NCI-H526 (cell line): ENCODE results near the gene PGF.

ENCODE experiments used
- DNase-seq, 2 experiments: peaks; one replicate each; lab custom pipeline; 2025; lab: John Stamatoyannopoulos, UW

The PGF gene

DNA sequence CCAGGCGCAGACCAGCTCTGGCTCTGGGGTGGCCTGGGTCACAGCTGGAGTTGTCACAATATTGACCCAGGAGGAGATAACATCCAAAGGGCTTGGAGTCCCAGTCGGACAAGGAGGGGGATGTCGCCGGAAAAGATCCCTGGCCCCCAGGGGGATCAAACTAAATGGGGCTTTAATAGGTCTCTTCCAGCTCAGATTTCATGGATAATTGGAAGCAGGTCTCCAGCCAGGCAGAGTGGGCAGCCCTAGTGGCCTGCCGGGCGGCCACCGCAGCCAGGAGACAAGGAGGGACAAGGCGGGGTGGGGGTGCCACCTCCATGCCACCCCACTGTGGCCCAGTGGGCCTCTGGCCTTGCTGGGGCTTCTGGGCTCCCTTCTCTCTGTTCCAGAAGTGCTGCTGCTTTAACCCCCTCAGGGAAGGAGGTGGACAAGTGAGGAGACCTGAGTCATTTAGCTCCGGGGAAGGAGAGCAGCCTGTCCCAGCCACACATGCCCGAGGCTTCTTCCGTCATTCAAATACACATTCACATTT lies 23.1 kb upstream of the PGF start:
- no peak for DNase-seq

DNA sequence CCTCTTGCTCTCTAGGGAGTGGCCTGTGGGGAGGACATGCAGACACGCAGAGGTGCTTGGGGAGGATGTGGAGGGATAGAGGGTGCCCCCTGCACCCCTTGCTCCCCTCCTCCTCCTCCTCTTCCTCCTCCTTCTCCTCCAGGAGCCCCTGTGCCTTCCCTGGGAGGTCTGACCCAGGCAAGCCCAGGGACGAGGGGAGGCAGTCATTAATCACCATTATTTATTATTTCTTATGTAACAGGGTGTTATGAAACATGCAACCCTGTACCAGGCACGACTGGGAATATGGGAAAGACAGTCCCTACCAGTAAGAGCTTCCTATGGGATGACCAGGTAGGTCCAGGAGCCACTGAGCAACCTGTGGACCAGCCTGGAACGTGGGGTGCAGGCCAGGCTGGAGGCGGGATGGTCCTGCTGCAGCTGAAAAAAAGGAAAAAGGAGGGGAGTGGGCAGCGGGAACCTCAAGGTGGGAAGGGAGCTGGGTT lies 22.5 kb upstream of the PGF start:
- DNase-seq, result no peak

DNA sequence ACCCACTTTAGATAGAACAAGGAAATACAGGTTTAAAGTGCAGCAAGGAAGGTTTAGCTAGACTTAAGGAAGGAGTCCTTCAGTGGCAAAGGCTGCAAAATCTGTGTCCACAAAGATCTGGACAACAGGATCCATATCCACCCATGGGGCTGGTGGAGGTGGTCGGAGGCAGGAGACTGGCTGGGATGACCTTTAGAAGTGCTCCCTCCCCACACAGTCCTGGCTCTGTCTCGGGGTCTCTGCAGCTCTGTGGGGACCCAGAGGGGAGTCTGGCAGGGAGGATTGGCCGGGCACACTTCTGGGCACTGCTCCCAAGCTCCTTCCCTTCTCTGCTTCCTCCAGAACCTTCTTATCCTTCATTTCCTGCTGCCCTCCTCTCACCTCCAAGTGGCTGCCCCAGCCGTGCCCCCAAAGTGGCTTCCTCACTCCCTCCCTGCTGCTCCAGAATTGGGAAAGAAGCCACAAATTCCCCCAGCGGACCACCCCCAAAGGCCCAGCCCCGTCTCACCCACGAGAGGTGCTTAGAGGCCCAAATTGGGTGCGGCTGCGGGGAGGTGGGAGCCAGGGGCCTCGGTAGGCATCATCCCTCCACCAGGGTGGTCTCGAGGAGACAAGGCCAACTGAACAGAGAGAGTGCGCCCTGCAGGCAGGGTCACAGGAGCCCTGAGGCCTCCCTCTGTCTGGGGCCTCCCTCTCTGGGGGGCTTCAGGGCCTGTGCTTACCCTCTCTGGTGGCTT lies 21.9 kb upstream of the PGF start:
- no peak for DNase-seq

DNA sequence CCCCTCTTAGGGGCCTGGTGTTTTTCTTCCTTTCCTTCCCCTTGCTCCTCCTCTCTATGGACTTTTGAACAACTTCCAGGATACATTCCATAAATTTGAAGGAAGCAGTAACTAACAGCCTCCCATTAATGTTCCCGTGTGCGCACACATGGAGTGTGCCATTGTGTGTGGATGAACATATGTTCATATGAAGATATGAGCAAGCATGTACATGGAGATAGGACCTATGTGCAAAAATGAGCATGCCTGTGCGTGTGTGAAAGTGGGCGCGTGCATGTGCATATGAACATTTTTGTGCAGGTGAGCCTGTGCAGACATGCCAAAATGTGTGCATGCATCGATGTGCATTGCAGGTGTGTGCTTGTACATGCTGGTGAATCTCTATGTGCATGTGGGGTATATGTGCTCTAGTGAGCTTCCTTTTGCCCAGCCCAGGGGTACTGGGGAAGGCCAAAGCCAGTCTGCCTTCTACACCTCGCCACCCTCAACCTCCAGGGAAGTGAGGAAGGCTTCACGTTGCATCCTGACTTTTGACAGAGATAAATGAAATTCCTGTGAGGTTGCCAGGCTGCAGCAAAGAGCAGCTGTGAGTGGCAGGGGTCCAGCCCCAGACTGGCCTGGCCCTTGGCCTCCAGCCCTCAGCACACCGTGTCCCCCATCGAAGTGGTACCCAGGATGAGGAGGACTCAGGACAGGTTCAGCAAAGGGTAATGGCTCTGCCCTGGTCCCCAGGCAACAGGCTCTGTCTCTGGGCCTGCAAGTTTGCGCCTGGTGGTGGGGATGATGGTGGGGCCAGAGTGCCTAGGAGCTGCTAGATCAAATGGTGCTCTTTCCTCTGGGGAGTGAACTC lies 21.1 kb upstream of the PGF start:
- no peak for DNase-seq

DNA sequence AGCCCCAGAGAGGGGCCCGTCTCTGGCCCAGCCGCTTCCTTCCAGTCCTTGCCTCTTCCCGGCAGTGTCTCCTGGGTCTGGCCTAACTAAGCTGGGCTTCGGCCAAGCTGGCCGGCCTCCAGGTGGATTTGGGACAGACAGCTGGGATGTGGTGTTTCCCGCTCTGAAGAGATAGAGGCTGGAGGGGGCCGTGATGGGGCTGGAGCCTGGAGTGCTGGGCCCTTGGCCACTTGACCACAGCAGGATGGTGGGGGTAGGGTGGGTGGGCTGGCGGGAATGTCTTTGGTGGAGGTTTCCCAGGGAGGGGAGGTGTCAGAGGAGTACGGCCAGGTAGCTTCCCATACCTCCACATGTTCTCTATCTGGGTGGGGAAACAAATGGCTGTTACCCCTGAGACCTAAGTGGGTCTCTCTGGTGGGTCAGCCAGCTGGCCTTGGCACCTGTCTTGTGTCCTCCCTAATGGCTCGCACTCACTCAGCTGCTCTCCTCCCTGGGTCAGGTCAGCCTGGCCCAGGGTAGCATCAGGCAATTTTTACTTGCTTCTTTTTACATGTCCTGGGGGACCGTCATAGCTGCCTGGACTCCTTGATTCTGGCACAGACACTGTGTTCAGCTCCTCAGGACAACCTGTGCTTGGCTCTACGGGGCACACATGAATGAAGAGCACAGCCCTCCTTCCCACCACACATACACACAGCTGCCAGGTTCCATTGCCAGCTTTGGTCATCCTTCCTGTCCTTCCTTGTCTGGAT lies 19.8 kb upstream of the PGF start:
- no peak for DNase-seq

DNA sequence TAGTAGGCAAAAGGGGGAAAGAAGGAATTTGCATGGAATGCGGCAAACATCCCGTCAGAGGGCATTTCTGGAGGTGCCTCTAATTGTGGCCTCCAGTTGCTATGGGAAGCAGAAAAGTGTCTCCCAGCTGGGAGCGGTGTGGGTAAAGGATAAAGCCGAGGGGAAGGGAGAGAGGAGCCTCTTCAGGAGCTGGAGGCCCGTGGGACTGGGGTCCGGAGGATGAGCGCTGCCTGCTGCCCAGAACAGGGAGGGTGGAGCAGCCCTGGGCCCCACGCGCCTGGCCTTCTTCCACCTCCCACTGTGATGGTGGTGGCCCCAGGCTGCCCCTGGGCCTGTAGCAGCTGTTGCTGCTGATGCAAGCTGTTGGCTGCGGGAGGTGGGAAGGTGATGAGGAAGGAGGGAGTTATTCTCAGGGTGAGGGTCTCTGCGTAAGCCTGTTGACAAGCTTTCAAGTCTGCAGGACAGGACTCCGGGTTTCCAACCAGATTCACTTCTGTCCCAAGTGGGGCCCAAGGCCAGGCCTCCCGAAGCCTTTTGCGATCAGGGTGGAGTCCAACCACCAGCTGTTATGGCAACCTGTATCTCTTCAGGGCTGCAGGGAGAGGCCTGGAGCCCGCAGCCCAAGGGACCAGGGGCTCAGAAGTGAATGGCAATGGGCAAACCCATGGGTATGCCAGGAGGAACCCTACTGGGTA lies 19.1 kb upstream of the PGF start:
- no peak for DNase-seq

DNA sequence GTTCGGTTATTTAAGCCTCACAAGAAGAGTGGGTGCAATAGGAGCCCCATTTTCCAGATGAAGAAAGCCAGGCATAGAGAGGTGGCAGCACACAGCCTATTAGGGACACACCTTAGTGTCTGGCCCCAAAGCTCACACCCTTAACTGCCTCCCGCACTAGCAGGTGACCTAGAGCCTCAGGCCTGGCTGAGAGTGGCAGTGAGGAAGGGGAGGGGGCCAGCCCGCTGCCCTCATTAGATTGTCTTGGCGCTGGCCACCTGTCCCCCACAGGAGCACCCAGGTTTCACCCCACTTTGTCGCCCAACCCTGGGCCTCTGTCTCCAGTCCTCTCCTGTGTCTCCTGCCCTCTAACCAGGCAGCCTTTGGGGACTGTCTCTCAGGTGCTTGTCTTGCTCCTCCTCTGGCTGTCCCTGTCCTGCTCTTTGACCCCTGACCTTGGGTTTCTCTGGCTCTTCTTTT lies 18.5 kb upstream of the PGF start:
- no peak for DNase-seq

DNA sequence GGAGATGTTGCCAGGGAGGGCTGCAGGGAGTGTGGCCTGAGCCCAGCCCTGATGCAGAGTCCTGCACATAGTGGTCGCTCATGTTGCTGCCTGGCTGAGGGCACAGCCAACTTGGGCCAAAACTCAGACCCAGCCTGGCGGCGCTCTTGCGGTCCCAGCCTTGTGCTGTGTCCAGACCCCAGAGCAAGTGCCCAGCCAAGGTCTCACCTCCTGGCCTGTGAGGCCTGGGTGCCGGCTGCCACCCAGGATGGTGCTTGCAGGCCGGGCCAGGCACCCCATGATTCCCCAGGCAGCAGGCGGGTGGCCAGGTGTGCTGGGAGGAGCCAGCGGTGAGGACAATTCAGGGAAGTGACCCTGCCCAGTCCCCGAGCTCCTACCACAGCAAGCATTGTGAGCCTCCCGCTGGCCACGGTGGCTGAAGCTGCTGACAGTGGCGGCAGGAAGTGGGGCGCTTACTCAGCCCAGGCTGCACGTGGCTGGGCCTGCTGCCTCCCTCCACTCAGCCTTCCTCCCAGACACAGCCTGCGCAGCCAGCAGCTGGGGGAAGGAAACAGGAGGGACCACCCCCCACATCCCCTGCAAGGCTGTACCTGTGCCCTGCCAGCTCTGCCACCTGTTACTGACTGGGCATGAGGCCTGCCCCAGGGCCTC lies 17.7 kb upstream of the PGF start:
- DNase-seq, result no peak

DNA sequence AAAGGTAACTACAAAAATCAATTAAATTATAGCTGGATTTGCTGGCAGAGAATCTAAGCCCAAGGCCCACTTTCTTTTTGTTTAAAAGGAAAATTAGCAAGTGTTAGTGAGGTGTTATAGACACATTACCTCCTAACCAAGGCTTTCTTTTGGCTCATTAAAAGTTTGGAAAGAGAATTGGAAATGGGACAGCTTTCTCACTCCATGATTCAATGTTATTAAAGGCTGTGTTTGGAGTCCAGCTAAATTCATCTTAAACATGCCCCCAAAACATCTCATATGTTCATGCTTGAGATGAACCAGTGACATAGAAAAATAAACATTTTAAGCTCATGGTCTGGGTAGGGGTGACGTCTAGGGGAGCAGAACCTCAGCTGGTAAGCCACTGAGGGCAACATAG lies 13.4 kb upstream of the PGF start:
- no peak for DNase-seq

DNA sequence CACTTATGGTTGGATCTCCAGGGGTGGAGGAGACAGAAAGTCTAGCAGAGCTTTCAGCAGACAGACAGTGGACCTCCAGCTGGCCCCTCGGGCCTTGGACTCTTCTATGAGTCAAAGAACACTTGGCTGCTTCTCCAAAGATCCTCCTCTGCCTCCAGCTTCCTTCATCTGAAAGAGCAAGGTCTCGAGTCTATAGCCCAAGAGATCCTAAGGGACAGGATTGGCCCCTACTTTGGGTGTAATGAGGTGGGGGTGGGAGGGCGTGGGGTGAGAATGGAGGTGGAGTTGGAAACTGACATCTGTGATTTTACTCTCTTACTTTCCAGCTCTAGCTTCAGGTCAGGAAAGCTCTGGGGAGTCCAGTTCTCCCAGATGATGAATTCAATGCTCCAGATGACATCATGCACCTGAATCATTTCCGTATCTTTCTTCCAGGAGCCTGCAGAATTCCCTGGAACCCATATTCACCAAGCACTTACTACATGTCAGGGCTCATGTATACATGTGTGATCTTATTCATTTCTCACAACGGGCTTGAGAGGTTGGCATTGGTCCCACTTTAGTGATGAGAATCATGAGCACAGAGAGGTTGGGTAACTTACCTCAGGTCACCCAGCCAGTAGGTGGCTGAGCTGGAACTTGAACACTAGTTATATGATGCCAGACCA lies 10.2 kb upstream of the PGF start:
- DNase-seq, result no peak

DNA sequence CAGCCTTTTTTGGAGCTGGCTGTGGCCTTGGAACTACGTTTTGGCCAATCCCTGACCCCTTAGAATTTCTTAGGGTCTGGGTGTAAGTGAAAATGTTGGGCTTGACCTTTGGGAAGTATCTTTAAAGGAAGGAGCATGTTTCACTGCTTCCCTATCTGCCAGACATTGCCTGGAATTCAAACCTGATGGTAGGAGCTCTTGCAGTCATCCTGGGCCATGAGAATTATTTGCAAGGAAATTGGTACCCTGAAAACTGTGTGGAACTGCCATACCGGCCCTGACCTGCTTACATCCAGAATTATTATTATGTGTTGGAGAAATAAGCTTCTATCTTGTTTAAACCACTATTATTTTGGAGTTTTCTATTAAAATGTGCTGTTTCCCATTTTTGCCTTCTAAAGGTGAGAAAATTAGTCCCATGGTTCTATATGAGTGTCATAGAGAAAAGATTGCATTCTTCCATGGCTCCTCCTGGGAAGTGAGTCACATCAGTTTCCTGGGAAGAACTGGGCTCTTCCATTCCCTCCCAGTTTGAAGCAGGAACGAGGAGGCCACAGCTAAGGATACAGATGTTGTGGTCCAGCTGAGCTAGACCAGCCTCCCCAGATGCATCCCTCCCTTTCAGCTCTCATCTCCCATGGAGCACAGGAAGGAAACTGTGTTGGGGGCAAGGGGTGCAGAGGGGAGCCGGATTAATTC lies 9.5 kb upstream of the PGF start:
- no peak for DNase-seq

DNA sequence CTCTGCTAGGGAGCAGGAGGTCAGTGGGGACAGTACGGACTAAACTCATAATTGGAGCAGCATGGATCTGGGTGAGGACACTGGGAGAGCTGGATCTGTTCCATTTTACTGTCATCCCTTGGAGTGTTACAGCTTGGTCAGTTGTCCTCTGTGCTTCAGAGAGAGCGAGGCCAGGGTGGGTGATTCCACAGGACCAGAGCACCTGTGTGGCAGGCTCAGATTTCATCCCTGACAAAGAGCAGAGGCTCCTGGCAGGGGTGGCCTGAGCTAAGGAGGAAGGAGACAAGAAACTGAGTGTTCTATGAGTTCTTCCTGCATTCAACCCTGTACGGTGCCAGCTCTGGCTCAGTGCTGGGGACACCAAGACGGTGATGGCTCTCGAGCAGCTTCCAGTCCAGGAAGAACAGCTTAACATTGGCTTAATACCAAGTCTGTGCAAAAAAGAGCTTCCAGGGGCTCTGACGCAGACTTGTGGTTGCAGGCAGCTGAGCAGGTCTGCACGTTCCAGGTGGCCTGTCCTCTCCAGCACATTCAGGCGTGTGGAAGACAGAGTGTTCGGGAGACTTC lies 8.4 kb upstream of the PGF start:
- DNase-seq, result no peak

DNA sequence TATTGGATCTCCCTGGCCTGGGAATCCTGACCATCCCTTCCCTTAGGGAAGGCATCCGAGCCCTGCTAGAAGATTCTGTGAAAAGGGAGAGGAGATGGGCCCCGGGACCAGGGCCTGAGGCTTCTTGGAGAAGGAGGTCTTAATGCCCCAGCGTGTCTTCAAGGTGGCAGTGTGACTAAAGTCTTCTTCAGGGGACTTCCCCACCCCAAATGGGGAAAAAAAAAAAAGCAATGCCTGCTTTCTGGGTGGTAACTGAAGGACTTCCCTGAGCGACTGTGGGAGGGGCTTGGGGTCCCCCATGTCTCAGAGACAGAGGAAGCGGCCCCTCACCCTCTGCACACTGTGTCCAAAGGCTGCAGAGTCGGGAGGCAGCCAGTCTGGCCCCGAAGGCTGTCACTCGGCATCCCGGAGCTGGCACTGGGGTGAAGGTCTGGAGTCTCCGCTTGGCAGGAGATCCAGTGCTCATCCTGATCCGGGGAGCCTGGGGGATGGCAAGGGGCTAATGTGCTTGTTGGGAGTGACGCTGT lies 7.8 kb upstream of the PGF start:
- DNase-seq, result no peak

DNA sequence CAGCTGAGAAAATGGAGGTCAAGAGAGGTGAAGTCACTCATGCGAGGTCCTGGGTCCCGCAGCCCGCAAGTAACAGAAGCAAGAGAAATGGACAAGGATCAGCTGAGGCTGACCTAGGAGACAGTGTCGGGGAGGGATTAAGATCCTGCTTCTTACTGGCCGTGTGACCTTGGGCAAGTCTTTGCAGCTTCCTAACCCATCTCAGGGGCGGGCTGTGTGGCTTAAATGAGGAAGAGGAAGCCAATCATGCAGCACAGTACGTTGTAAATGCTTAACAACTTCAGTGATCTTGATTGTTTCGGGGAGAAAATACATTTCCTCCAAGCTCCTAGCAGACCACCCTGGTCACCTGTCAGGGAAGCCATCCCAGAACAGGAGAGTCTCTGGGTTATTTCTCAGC lies 7.1 kb upstream of the PGF start:
- no peak for DNase-seq

DNA sequence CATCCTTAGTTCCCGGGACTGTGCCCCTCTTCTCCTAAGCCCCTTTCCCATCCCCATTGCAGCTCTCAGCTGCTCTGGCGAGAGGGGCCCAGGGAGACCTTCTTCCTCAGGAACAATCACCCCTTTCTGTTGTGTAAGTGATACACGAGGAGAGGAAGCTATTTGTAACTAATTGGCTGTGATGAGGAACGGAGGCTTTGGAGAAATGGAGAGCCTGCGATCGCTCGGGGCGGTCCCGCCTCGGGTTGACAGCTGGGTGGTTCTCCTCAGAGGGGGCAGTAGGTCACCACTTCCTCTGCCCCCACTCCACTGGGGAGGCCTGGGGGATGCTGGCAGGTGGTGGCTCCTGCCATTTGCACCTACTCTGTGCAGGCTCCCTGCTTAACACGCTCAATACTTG lies 6.6 kb upstream of the PGF start:
- DNase-seq, result no peak

DNA sequence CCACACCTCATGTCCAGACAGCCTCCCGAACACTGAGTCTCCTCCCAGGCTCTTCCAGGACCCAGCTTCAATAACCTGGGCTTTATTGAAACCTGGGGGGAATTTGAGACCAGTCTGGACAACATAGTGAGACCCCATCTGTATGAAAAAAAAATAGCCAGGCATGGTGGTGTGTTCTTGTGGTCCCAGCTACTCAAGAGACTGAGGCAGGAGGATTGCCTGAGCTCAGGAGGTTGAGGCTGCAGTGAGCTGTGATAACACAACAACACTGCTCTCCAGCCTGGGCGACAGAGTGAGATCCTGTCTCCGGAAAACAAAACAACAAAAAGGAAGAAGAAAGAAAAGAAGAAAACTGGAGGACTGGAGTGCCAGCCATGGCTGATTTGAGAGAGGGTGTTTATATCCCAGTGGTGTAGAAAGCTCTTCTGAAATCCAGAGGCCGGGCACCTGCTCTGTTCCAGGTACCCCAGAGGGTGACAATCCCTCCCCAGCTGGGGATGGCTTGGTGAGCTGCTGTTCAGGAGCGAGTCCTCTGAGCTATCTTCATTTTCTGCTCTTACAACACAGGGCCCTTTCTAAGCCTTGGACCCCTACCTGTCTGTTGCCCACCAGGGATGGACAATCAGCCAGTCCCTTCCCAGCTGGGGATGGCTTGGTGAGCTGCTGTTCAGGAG lies 6.0 kb upstream of the PGF start:
- DNase-seq, result no peak

DNA sequence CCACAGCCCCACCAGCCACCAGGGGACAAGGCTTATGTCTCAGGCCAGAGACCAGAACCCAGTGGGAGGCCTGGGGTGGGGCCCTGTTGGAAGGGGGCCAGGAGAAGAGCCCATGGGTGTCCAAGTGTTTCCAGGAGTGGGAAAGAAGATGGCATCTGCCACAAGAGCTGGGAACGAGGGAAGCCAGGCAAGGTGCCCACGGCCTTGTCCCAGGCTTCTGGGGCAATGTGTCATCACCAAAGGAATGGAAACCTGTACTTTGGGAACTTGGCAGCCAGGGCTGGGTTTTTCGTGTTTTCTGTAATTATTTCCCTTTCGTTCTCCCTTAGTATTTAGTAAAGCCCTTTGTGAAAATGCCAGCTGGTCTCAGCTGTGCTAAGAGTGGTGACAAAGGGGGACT lies 5.3 kb upstream of the PGF start:
- DNase-seq, result no peak

DNA sequence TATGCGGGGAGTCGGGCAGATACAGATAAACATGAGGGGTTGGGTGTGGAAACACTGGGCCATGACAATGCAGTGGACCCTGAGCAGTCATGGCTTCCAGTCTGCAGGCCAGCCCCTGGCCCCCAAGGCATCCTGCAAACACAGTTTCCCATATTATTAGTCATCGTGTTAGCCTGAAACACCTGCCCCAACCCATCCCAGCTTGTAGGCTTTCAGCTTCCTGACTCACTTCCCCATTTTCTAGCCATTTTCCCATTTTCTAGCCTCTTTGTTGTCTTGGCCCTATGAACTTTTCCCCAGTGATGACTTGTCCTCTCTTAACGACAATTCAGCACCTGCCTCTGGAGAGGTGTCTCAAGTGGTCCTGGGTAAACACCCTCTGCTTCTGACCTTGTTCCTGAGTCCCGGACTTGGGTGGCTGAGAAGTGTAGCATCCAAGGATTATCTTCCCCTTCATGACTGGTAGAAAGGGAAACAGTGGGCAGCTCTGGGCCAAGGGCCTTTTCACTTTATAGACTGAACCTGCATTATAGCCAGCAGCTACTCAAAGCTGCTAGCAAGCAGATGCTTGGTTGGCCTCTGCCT lies 4.3 kb upstream of the PGF start:
- no peak for DNase-seq
